HG03354 (cell line): ENCODE results near the gene TBX21.
A peak's percentile ranks its signal among the peaks of the same experiment; 100 is the strongest.
"Not testable (repeated sequence)": the region's sequence is repeated elsewhere in the genome, so short reads cannot be mapped to it uniquely, and the experiment has no call there.

Experiments used
- ATAC-seq: cut with Tn5 transposase; IDR thresholded peaks from one replicate; pipeline ENCODE4 v1.9.1; 2021; ENCODE audit warnings: mild to moderate bottlenecking; ENCODE audit not compliant: unreplicated experiment, poor library complexity, severe bottlenecking

TBX21 gene

DNA sequence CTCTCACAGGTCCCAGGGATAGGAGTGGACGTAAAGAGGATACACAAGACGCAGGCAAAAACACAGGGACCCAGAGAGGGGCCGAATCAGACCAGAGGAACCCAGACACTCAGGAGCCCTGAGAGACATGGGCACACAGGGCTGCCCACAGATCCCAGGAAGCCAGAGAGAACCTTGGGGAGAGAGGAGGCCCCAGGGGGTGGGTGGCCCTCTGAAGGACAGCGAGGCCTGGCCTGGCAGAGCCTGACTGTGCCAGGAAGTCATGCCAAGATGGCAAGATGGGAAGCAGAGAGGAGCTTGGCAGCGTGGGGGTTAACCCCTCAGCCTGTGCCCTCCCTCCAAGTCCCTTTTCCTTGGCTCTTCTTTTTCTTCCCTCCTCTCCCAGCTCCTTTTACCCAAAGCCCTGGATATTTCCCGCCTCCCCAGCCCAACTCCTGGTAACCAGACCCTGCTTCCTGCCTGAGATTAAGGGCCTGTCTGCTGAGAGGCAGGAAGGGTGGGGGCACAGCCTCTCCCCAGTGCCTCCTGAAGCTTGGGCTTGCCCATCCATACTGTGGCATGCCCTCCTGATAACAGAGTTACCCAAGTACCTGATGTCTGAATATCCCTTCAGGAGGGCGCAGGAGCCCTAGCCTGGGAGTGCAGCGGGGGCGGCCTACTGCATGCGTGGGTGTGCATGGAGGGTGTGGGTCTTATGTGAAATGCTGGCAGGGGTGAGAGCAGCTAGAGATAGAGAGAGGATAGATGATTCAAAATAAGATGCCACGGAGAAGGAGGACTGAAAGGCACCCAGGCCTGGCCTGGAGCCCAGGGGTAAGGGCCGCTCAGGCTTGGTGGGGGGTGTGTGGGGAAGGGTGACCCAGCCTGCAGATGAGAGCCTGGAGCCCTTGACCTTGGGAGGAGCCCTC lies 6.0 kb upstream of the TBX21 start:
- no peak for ATAC-seq

DNA sequence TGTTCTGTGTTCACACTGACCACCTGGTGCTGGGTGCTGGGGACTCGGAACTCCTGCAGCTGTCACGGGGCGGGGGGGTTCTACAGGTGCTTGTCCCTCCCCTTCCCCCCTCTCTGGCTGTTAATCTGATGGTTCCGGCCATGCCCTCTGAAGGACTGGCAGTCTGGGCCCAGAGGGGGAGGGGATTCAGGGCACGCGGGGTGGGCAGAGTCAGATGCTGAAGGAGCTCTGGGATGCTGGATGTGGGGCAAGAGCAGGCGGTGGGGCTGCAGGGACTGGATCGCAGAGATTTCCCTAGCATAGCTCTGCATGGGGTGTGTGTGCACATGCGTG lies 5.4 kb upstream of the TBX21 start:
- no peak for ATAC-seq

DNA sequence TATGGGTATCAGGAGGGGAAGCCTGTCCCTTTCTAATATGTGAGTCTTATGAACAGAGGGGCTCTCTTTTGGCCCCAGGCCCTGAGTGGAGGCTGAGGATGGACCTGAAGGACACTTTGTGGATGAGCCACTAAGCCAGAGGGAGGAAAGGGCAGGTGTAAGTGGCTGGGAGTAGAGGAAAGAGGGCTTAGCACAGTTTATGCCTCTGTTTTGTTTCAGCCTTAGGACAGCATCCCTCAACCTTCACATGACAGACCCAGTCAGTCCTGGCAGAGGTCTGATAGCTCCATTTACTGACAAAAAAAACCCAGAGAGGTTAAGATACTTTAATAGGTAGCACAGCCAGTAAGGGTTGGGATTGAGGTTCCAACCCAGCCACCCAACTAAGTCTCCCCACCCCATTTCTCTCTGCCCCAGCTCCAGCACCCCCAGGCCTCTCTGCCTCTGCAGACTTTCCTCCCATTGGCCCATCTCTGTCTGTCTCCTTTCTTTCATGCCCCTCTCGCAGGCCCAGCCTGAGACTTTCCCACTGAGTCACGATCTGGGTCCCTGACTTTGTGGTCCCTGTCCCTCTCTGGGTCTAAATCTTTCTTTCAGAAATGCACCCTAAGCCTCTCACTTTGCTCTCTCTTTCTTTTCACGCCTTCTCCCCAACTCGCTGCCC lies 4.7 kb upstream of the TBX21 start:
- no peak for ATAC-seq

DNA sequence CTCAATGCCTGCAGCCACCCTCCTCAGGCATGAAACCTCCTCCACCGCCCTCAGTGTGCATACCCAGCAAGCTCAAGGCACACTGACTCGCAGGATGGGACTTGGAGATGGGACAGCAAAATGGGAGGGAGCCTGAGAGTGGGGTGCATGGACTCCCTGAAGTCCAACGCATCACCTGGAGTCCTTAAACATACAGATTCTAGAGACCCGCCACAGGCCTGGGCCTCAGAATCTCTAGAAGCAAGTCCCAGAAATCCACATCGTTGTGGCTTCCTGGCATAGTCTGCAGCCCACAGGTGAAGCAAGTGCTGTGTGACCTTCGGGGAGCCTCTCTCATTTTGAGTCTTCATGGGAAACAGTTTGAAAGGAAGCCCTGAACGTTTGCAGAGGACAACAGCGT lies 3.6 kb upstream of the TBX21 start:
- no peak for ATAC-seq

DNA sequence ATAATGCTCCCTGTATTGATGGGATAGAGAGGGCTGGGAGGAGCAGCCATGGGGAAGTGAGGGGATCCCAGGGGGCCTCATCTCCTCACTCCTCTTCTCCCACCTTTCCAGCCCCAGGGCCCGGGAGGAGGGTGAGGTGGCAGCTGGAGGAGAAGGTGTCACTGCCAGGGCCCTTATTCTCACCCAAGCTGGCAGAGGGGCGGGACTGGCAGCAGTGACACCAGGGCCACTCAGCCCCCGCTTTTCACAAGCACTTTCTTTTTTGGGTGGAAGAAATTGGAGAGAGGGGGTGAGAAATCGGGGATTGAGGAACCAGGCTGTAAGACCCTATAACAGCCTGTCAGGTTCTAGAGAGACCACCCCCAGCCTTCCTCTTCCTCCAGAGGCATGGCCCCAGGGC lies 2.4 kb upstream of the TBX21 start:
- ATAC-seq: no peak

DNA sequence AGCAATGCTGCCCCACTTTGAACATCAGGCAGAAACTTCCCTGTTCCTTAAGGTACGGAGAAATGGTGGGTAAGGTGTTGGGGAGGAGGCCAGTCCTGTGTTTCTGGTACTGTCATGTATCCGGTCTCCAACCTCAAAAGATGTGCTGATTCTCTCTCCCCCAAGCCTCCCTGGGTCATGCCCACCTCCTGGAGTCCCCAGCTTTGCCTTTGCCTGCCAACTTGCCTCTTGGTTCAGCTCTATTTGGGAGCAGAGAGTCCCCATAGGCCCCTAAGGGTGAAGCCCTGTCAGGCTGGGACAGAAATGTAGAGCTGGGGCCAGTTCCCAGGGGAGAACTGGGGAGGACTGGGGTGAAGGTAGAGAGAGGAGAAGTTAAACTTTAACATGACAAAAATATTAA lies 1.6 kb upstream of the TBX21 start:
- ATAC-seq: no peak

DNA sequence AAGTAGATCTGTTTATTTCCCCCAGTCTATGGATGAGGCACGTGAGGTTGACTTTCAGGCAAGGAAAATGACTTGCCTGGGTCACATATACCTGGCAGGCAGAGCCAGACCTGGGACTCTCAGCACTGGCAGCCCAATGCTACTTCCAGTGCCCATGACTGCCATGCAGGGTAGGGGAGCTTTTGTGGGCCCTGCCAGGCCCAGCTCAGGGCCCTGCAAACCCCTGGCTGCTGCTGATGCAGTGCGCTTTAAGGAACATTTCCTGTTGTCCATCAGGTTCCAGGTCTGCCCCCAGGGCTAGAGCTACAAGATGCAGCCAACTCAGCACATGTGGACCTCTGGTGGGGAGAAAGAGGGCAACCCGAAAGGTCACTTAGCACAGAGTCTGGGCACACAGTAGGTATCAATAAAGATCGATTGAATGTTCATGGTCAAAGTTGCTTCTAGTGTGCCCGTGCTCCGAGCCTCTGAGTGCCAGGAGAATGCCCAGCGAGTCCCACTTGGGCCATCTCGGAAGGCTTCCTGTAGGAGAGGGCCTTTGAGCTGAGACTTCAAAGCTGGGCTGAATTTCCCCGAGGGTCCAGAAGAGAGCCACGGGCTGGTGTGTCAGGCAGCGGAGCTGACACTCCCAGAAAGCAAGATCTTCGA lies 513 bp upstream of the TBX21 start:
- no peak for ATAC-seq

DNA sequence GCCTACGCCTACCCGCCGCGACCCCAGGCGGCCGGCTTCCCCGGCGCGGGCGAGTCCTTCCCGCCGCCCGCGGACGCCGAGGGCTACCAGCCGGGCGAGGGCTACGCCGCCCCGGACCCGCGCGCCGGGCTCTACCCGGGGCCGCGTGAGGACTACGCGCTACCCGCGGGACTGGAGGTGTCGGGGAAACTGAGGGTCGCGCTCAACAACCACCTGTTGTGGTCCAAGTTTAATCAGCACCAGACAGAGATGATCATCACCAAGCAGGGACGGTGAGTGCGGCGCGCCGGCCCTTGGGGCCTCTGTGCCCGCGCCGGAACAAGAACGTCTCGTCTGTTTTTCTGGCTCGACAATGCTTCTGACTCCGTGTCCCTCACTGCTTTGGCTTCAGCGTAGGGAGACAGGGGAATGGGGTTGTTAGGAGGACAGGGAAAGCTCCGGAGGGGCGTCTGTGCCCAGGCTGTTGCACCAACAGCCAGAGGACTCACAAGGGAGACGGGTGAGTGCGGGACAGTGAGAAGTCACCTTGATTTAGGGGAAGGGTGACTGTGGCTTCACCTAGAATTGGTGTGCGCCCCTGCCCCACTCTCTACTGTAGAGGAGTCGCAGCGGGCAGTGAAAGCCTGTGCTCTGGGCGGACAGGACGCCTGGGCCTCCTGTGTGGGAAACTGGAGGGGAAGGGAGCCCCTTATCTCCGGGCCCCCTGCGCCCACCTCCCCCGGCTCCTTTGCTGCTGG lies 806 bp downstream of the TBX21 start:
- peak; percentile 16 for ATAC-seq

DNA sequence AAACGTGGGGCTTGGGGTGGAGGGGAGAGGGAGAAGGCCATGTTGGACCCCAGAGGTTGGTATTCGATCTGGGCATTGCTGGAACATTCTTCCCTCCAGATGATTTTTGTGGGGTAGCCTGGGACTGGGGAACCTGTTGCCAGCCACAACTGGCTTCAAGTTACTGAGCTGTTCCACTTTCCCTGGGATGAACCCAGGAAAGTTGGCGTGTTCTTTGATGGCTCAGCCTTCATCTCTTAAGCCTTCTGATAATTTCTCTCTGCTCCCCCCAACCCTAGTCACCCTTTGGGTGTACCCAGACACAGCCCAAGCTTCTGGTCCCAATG lies 2.1 kb downstream of the TBX21 start:
- ATAC-seq: no peak

DNA sequence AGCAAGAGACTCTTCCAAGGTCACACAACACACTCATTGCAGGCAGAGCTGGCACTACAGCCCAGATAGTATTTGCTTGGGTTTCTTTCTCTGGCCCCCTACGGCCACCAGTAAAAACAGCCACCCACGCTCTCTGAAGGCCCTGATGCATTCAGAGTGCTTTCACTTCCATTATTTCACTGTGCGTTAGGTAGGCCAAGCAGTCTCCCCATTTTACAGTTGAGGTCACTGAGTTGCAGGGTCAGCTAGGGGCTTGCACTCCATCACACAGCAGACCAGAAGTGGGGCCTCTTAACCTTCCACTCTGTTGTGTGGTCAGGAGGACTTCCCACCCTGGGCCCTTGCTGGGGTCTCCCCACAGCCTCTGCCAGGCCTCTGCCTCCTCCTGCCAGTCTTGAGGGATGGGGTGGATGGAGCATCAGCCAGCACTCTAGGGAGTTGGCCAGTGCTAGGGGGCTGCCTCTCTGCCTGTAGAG lies 2.5 kb downstream of the TBX21 start:
- peak; percentile 60 for ATAC-seq

DNA sequence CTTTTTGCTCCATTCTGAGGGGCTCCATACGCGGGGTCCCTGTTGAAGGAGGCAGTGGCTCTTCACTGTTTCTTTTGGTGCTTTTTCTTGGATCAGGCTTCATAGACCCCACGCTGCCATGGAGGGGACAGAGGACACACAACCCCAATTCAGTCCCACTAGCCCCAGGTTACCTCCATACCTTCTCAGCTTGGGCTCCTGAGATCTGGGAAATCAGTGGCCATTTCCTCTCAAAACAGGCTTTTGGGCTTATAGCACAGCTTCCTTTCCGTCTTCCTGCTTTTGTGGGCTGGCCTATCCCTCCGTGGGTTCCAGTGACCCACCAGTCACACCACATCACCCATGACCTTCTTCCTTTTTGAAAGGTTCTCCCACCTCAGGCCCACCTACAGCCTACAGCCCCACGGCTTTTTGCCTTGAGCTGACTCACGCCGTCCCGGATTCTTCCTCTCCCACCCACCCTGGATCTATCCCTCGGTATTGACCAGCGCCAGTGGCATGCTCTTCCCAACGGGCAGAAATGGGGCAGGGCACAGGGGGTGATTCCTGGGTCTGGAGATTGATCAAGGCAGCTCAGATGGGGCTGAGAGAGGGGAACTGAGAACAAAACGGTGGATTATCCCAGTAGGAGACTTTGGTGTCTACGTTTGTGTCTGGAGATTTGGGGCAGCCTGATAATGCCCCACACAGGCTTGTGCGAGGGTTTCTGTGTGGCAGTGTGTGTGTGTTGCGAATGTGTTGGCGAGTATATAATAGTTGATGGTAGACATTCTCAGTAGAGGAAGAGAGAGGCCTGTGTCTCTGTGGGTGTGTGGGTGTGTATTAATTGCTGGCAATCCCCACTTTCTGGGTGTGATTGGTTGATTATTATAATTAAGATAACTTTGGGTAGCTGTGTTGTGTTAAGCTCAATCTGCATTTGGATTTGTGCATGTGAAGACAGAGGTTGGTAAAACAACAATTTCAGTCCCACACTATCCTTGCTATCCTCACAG lies 3.8 kb downstream of the TBX21 start:
- ATAC-seq: no peak

DNA sequence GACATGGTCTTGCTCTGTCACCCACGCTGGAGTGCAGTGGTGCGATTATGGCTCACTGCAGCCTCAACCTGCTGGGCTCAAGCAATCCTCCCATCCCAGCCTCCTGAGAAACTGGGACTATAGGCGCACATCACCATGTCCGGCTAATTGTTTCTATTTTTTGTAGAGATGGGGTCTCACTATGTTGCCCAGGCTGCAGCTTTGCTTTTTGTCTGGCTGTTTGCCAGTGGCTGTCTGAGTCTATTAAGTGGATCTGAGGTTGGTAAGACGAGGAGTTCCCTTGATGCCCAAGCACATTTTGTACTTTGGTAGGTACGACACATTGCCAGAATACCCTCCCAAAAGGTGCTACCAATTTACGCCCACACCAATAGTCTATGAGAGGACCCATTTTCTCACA lies 5.1 kb downstream of the TBX21 start:
- ATAC-seq: no peak

DNA sequence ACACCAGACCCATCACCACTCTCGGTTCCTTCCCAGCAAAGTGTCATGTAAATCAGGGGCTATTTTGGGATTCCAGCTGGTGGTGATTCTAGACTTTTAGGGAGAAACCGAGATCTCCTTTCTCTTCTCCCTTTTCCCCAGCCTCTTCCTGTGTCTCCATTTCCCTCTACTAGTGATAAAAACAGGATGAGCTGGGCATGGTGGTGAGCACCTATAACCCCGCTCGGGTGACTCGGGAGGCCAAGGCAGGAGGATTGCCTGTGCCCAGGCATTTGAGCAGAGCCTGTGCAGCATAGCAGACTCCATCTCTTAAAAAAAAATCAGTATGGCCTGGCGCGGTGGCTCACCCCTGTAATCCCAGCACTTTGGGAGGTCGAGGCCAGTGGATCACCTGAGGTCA lies 6.1 kb downstream of the TBX21 start:
- no peak for ATAC-seq

DNA sequence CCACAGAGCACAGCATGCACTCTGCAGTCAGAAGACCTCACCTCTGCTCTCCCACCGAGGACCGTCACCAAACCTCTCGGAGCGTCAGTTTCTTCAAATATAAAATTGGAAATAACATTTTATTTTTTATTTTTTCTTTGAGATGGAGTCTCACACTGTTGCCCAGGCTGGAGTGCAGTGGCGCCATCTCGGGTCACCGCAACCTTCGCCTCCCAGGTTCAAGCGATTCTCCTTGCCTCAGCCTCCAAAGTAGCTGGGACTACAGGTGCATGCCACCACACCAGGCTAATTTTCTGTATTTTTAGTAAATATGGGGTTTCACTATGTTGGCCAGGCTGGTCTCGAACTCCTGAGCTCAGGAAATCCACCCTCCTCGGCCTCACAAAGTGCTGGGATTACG lies 6.9 kb downstream of the TBX21 start:
- ATAC-seq: not testable (repeated sequence)

DNA sequence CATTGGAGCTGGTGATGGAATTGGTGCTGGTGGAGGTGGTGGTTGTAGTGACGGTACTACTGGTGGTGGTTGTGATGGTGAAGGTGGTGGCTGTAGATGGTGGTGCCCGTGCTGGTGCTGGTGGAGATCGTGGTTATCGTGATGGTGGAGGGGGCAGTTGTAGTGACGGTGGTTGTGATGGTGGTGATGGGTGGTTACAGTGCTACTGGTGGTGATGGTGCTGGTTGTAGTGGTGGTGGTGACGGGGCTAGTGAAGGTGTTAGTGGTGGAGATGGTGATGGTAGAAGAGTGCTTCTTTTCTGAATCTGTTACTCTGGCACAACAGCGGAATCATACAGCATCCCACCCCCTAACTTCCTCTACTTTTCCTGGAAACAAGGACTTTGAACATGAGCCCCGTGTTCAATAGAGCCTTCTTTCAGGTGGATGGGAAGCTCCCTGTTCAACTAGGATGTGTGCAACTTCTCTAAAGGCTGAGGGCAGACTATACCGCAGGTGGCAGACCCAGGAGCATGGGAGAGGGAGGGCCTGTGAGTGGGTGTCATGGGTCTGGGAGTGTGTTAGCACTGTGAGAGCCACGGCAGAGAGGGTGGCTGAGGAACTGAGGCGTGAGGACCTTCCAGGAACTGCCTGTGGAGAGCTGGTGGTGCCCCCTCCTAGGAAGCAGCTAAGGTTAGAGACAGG lies 8.2 kb downstream of the TBX21 start:
- no peak for ATAC-seq

DNA sequence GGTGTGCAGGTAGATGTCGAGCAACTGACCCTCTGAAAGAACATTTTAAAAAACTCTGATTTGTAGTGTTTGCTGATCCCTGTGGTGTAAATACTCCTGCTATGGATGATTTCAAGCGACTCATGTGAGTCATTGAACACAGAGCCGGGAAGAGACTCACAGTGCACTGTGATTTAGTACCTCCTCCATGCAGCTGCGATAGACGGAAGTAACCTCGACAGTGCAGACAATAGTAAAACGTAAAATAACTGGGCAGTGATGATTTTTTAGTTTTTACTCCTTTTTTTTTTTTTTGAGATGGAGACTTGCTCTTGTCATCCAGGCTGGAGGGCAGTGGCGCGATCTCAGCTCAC lies 8.7 kb downstream of the TBX21 start:
- no peak for ATAC-seq

DNA sequence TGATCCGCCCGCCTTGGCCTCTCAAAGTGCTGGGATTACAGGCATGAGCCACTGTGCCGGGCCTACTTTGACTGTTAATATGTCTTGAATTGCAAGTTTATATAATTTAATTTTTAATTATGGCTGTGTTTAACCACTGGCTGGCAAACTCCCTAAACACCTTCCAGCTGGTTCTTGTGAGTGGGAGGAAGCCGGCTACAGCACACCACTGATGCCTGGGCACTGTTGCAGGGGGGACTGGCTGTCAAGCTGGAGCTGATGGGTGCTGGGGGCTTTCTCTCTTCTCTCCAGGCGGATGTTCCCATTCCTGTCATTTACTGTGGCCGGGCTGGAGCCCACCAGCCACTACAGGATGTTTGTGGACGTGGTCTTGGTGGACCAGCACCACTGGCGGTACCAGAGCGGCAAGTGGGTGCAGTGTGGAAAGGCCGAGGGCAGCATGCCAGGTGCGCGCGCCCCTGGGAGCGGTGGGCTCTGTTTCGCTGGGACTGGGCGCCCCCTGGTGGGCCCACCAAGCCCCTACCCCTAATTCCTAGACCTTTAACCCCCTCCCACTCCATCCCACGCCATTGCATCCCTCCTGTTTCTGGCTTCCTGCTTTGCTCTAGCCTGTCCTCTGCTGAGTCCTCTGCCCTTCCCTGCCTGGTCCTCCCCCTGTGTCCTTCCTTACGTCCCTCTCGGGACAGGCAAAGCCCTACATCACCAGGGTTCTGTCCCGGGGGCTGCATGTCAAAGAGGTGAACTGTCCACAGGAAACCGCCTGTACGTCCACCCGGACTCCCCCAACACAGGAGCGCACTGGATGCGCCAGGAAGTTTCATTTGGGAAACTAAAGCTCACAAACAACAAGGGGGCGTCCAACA lies 9.5 kb downstream of the TBX21 start:
- ATAC-seq: no peak
